SK-N-SH (cell line): ENCODE results near the gene CHCHD6. TPM values are rescaled to one million over a fixed set of nuclear protein-coding genes. Genes with fewer than 3 reads are reported as not detected.

ENCODE experiments used
- CTCF ChIA-PET: fragments of 300-600, 350-600 bp; formaldehyde crosslinking; extraction: SDS; loops from one replicate; lab custom pipeline; 2021; lab: Yijun Ruan, JAX
- POLR2A ChIA-PET: fragments of 350-600 bp; sonication (Branson Sonifier 250); formaldehyde crosslinking; extraction: SDS; loops from one replicate; lab custom pipeline; 2020; ENCODE audit warnings: antibody characterized with exemption, inconsistent platforms; lab: Yijun Ruan, JAX
- DNase-seq: peaks from one replicate; pipeline ENCODE4 v3.0.0; 2012
- H2AFZ ChIP-seq: fragments of 200-600 bp; sonication (generic); 2 replicates; pipeline ENCODE4 v1.8.1; 2016; ENCODE audit warnings: antibody characterized with exemption, mild to moderate bottlenecking, low read depth
- H3F3A ChIP-seq: fragments of 200-600 bp; sonication (generic); replicated peaks from 2 replicates; pipeline ENCODE3; 2016; ENCODE audit warnings: antibody characterized with exemption, mild to moderate bottlenecking; ENCODE audit not compliant: insufficient read depth
- H3K27ac ChIP-seq, 2 experiments: fragments of 200-500 bp in 1 of 2; fragments of 200-600 bp in 1 of 2; sonication (Bioruptor generic) in 1 of 2; sonication (generic), shearing (Covaris generic) in 1 of 2; 2 replicates each; pipeline versions ENCODE4 v1.5.1 to v1.6.1; 2014 to 2016; ENCODE audit warnings: low read depth in 2 of 2, inconsistent platforms in 1 of 2, low read length in 1 of 2, mild to moderate bottlenecking in 1 of 2, mixed read lengths in 1 of 2
- H3K27me3 ChIP-seq: fragments of 200-600 bp; sonication (generic), shearing (Covaris generic); 2 replicates; pipeline ENCODE4 v1.6.1; 2016; ENCODE audit warnings: mixed run types; ENCODE audit not compliant: insufficient read depth
- H3K36me3 ChIP-seq, 2 experiments: fragments of 200-500 bp in 1 of 2; fragments of 200-600 bp in 1 of 2; sonication (Bioruptor generic) in 1 of 2; sonication (generic) in 1 of 2; replicated peaks in 1 of 2; 2 replicates each; pipeline versions ENCODE3 to v1.5.1; 2014 to 2016; ENCODE audit warnings: low read length in 1 of 2, mild to moderate bottlenecking in 1 of 2; ENCODE audit not compliant: insufficient read depth in 2 of 2, control insufficient read depth in 1 of 2
- H3K4me1 ChIP-seq, 2 experiments: fragments of 200-500 bp in 1 of 2; fragments of 200-600 bp in 1 of 2; sonication (Bioruptor generic) in 1 of 2; sonication (generic), shearing (Covaris generic) in 1 of 2; 2 replicates each; pipeline versions ENCODE4 v1.5.1 to v1.6.1; 2014 to 2016; ENCODE audit warnings: low read depth in 1 of 2, low read length in 1 of 2, mixed run types in 1 of 2; ENCODE audit not compliant: insufficient read depth in 2 of 2, control insufficient read depth in 1 of 2
- H3K4me2 ChIP-seq: fragments of 200-600 bp; sonication (generic), shearing (Covaris generic); 2 replicates; pipeline ENCODE4 v1.6.1; 2017; ENCODE audit warnings: mixed run types
- H3K4me3 ChIP-seq, 2 experiments: fragments of 200-500 bp in 1 of 2; fragments of 200-600 bp in 1 of 2; sonication (Bioruptor generic) in 1 of 2; sonication (generic), shearing (Covaris generic) in 1 of 2; 2 replicates each; pipeline versions ENCODE4 v1.5.1 to v1.8.1; 2014 to 2016; ENCODE audit warnings: low read depth in 2 of 2, inconsistent platforms in 1 of 2, low read length in 1 of 2, mild to moderate bottlenecking in 1 of 2, mixed read lengths in 1 of 2, moderate library complexity in 1 of 2
- H3K79me2 ChIP-seq: fragments of 200-600 bp; sonication (generic); 2 replicates; pipeline ENCODE4 v1.8.1; 2017; ENCODE audit warnings: mild to moderate bottlenecking; ENCODE audit not compliant: insufficient read depth
- H3K9ac ChIP-seq: fragments of 200-600 bp; sonication (generic); 2 replicates; pipeline ENCODE4 v1.6.1; 2017; ENCODE audit warnings: mixed run types
- H3K9me2 ChIP-seq: fragments of 200-600 bp; sonication (generic); 2 replicates; pipeline ENCODE4 v1.6.1; 2017; ENCODE audit warnings: mixed run types
- H3K9me3 ChIP-seq: fragments of 200-600 bp; sonication (generic); 2 replicates; pipeline ENCODE4 v1.6.1; 2017; ENCODE audit warnings: mixed run types, mild to moderate bottlenecking, moderate library complexity
- H4K20me1 ChIP-seq: fragments of 200-600 bp; sonication (generic); 2 replicates; pipeline ENCODE4 v1.6.1; 2017; ENCODE audit warnings: mild to moderate bottlenecking, mixed run types; ENCODE audit not compliant: insufficient read depth
- CHD2 ChIP-seq: fragments of 150-350 bp; IDR thresholded peaks from 2 replicates; pipeline ENCODE4 v1.6.1; 2018; ENCODE audit warnings: low read length; ENCODE audit not compliant: partially characterized antibody
- CTCF ChIP-seq: fragments of 200-600 bp; sonication (generic); IDR thresholded peaks from 2 replicates; pipeline ENCODE4 v1.6.1; 2017; ENCODE audit warnings: antibody characterized with exemption, mild to moderate bottlenecking, moderate library complexity
- EP300 ChIP-seq, 2 experiments: IDR thresholded peaks; 2 replicates each; pipeline versions ENCODE4 v1.4.0 to v1.6.1; 2012; ENCODE audit warnings: borderline replicate concordance in 1 of 2, low read depth in 1 of 2, low read length in 1 of 2
- EZH2phosphoT487 ChIP-seq: fragments of 200-600 bp; sonication (generic); IDR thresholded peaks from 2 replicates; pipeline ENCODE4 v1.6.1; 2017; ENCODE audit warnings: low read depth, mixed run types, mild to moderate bottlenecking, antibody characterized with exemption, moderate library complexity, borderline replicate concordance
- JUND ChIP-seq: IDR thresholded peaks from 2 replicates; pipeline ENCODE4 v1.4.0; 2012
- MEF2A ChIP-seq: IDR thresholded peaks from 2 replicates; pipeline ENCODE4 v1.4.0; 2012; ENCODE audit warnings: low read depth, borderline replicate concordance
- MXI1 ChIP-seq: IDR thresholded peaks from 2 replicates; pipeline ENCODE4 v1.6.1; 2012; ENCODE audit warnings: mild to moderate bottlenecking, low read depth, low read length, improper control_type of control experiment
- REST ChIP-seq: IDR thresholded peaks from 2 replicates; pipeline ENCODE4 v1.6.1; 2012; ENCODE audit warnings: mild to moderate bottlenecking, low read depth, low read length, moderate library complexity
- RFX5 ChIP-seq: IDR thresholded peaks from 2 replicates; pipeline ENCODE4 v1.6.1; 2012; ENCODE audit warnings: mild to moderate bottlenecking, improper control_type of control experiment, low read length
- RXRA ChIP-seq: IDR thresholded peaks from 2 replicates; pipeline ENCODE4 v1.4.0; 2012; ENCODE audit warnings: low read depth, mild to moderate bottlenecking, borderline replicate concordance
- SIN3A ChIP-seq: IDR thresholded peaks from 2 replicates; pipeline ENCODE4 v1.6.1; 2012; ENCODE audit warnings: low read depth, mild to moderate bottlenecking, low read length, moderate library complexity, borderline replicate concordance
- TAF1 ChIP-seq: IDR thresholded peaks from 2 replicates; pipeline ENCODE4 v1.6.1; 2012; ENCODE audit warnings: low read depth, mild to moderate bottlenecking, low read length, moderate library complexity, borderline replicate concordance
- TCF12 ChIP-seq: IDR thresholded peaks from 2 replicates; pipeline ENCODE4 v1.4.0; 2012
- USF2 ChIP-seq: fragments of 150-350 bp; IDR thresholded peaks from 2 replicates; pipeline ENCODE4 v1.6.1; 2017; ENCODE audit warnings: antibody characterized with exemption, low read length, low read depth, borderline replicate concordance
- YY1 ChIP-seq: IDR thresholded peaks from 2 replicates; pipeline ENCODE4 v1.4.0; 2012; ENCODE audit warnings: low read depth, mild to moderate bottlenecking
- WGBS: methylation state at CpG from one replicate; pipeline ENCODE4 v1.1.6; 2017; ENCODE audit warnings: low lambda C conversion rate; 5-methylcytosine and 5-hydroxymethylcytosine counted together
- polyA plus RNA-seq, 3 experiments: library from polyadenylated mRNA; depleted of rRNA; stranded (reverse); fragments of >200 nt; gene quantifications; 2 replicates each; pipeline ENCODE4 v1.2.3, GENCODE V29; 2012
- TF ChIP-seq, protein P1 (sequence below): IDR thresholded peaks from 2 replicates; pipeline ENCODE4 v1.4.0; 2012; ENCODE audit warnings: low read depth, borderline replicate concordance

CHCHD6 gene
- polyA plus RNA-seq, 1 of the 3 experiments (the other 2 are of a cell fraction): 42.5 TPM

- POLR2A ChIA-PET: no interaction called here
- H2AFZ ChIP-seq: no peak overlapping the region
- no peaks in the 10 kb centered on the region for H3K9me3 ChIP-seq
- no peak overlapping the region for H3K27ac ChIP-seq
- no peak for DNase-seq
- WGBS: 83% methylated on average over 7 of the region's 8 CpGs
- CTCF ChIA-PET: interaction anchor here (0.9 to 3.0 kb wide), 4 partner anchors 9 to 95 kb away, joined by 3 to 17 read pairs (median 4); no protein-coding TSS in a partner anchor
- H3K79me2 ChIP-seq: no peaks in the 10 kb centered on the region
- peaks cover 0 to 9% of the 10 kb centered on the region in 2 experiments; a peak in 2 of 4 replicates for H3K4me1 ChIP-seq
- H3K36me3 ChIP-seq: peaks cover 0 to 1% of the 10 kb centered on the region in 2 experiments
- no peaks in the 10 kb centered on the region for H3K9me2 ChIP-seq
- H3K9ac ChIP-seq: no peak overlapping the region
- no peak overlapping the region for H3K4me2 ChIP-seq
- no peak overlapping the region for H3K4me3 ChIP-seq
- no peaks in the 10 kb centered on the region for H3F3A ChIP-seq
- H4K20me1 ChIP-seq: no peaks in the 10 kb centered on the region
- H3K27me3 ChIP-seq: peaks cover 3% of the 10 kb centered on the region; the same call in 1 of the 2 replicates
- TF ChIP-seq TAF1 (no peak), RFX5 (no peak), TCF12 (no peak), CTCF (no peak)
These were observed 47.5 kb upstream of the CHCHD6 start for GRCh38 chr3:126656371-126657134.

DNA sequence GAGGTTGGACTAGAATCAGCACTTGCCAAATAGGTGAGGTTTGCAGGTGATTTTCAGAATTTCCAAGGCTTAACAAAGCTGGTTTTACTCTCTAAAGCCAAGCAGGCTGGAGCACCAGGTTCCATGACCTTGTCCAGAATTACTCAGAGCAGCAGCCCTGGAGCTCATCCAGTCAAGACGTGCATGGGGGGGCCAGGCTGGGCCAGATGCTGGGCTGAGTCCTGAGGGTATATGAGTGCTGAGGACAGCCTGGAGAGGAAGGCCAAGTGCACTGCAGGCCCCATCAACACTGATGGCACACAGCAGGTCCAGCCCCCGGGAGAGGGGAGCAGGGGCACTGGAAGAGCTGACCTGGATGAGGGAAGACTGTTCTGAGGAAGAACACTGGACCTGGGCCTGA lies 46.1 kb upstream of the CHCHD6 start:
- Histone ChIP-seq H3K9me2 (no peaks in the 10 kb centered on the region), H4K20me1 (no peaks in the 10 kb centered on the region), H3K27ac (no peak overlapping the region), H3K36me3 (no peaks in the 10 kb centered on the region), H3K27me3 (peaks cover 7% of the 10 kb centered on the region; the same call in 1 of the 2 replicates), H3K4me2 (no peak overlapping the region), H3F3A (no peaks in the 10 kb centered on the region), H3K9ac (no peak overlapping the region), H3K4me1 (peaks cover 0 to 9% of the 10 kb centered on the region in 2 experiments; a peak in 2 of 4 replicates), H2AFZ (no peak overlapping the region), H3K9me3 (no peaks in the 10 kb centered on the region), H3K79me2 (no peaks in the 10 kb centered on the region), H3K4me3 (no peak overlapping the region)
- POLR2A ChIA-PET: no interaction called here
- CTCF ChIA-PET: interaction anchor here (1.4 to 1.8 kb wide), 2 partner anchors 21 to 43 kb away, joined by 3 to 7 read pairs; no protein-coding TSS in a partner anchor
- no peak for DNase-seq
- 14% methylated on average over 1 of the region's 2 CpGs for WGBS
- TF ChIP-seq RXRA (no peak), YY1 (no peak), EZH2phosphoT487 (no peak), EP300 (IDR thresholded peaks at IDR 0.05; ENCODE audit: borderline replicate concordance in 1 of 2, low read depth in 1 of 2, low read length in 1 of 2) (no peak), CHD2 (no peak), MXI1 (no peak), USF2 (no peak), JUND (no peak), TCF12 (no peak), REST (no peak), SIN3A (no peak), MEF2A (no peak)
- TF ChIP-seq, protein P1, sequence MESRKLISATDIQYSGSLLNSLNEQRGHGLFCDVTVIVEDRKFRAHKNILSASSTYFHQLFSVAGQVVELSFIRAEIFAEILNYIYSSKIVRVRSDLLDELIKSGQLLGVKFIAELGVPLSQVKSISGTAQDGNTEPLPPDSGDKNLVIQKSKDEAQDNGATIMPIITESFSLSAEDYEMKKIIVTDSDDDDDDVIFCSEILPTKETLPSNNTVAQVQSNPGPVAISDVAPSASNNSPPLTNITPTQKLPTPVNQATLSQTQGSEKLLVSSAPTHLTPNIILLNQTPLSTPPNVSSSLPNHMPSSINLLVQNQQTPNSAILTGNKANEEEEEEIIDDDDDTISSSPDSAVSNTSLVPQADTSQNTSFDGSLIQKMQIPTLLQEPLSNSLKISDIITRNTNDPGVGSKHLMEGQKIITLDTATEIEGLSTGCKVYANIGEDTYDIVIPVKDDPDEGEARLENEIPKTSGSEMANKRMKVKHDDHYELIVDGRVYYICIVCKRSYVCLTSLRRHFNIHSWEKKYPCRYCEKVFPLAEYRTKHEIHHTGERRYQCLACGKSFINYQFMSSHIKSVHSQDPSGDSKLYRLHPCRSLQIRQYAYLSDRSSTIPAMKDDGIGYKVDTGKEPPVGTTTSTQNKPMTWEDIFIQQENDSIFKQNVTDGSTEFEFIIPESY: no peak
